CD14-positive monocyte (primary cell): Measurements from ENCODE around the gene ATP2C2. TPM values are rescaled to one million over a fixed set of nuclear protein-coding genes. Genes with fewer than 3 reads are reported as not detected.

Source experiments
- DNase-seq, 3 donors: peaks; one replicate each; pipeline ENCODE4 v3.0.0-alpha.2; 2011 to 2022
- H2AFZ ChIP-seq: 2 replicates; pipeline ENCODE4 v1.6.0; 2012; ENCODE audit warnings: mild to moderate bottlenecking, low read depth, low read length, inconsistent platforms; ENCODE audit not compliant: insufficient read depth, poor library complexity, severe bottlenecking
- H3K27ac ChIP-seq, 2 donors: 1 replicate in 1 of 2; 2 replicates in 1 of 2; pipeline ENCODE4 v1.5.1; 2012 to 2013; ENCODE audit warnings: low read length in 2 of 2, control low read depth in 1 of 2, inconsistent platforms in 1 of 2, low read depth in 1 of 2, mild to moderate bottlenecking in 1 of 2
- H3K27me3 ChIP-seq, 2 donors: one replicate each; pipeline versions ENCODE4 v1.6.0 to v1.6.1; 2011 to 2013; ENCODE audit warnings: low read length in 2 of 2; ENCODE audit not compliant: control insufficient read depth in 2 of 2, insufficient read depth in 2 of 2
- H3K36me3 ChIP-seq, 2 donors: replicated peaks in 1 of 2; 1 replicate in 1 of 2; 2 replicates in 1 of 2; pipeline versions ENCODE4 v1.5.1 to v1.6.1; 2012 to 2013; ENCODE audit warnings: low read length in 2 of 2, control low read depth in 1 of 2, inconsistent platforms in 1 of 2, mild to moderate bottlenecking in 1 of 2; ENCODE audit not compliant: insufficient read depth in 2 of 2, control insufficient read depth in 1 of 2
- H3K4me1 ChIP-seq, 2 donors: 1 replicate in 1 of 2; 2 replicates in 1 of 2; pipeline versions ENCODE4 v1.5.1 to v1.6.1; 2012 to 2013; ENCODE audit warnings: low read length in 2 of 2, control low read depth in 1 of 2, inconsistent platforms in 1 of 2, mild to moderate bottlenecking in 1 of 2, moderate library complexity in 1 of 2; ENCODE audit not compliant: insufficient read depth in 2 of 2, control insufficient read depth in 1 of 2
- H3K4me2 ChIP-seq: replicated peaks from 2 replicates; pipeline ENCODE3; 2012; ENCODE audit warnings: low read length, moderate library complexity, mild to moderate bottlenecking; ENCODE audit not compliant: poor library complexity, severe bottlenecking; ENCODE audit errors: extremely low read depth
- H3K4me3 ChIP-seq, 3 experiments: fragments of 200-600 bp in 1 of 3; sonication (generic) in 1 of 3; replicated peaks in 1 of 3; 1 replicate in 2 of 3; 2 replicates in 1 of 3; pipeline ENCODE4 v1.5.1; 2011 to 2013; ENCODE audit warnings: low read length in 3 of 3, mild to moderate bottlenecking in 3 of 3, control low read depth in 2 of 3, low read depth in 2 of 3, inconsistent platforms in 1 of 3, moderate library complexity in 1 of 3
- H3K79me2 ChIP-seq: 2 replicates; pipeline ENCODE4 v1.6.0; 2012; ENCODE audit warnings: mild to moderate bottlenecking, control low read depth, inconsistent platforms, low read length, moderate library complexity; ENCODE audit not compliant: insufficient read depth
- H3K9ac ChIP-seq: 2 replicates; pipeline ENCODE4 v1.6.0; 2017; ENCODE audit warnings: low read length, mild to moderate bottlenecking; ENCODE audit not compliant: insufficient read depth, poor library complexity, severe bottlenecking
- H3K9me3 ChIP-seq, 2 donors: replicated peaks in 1 of 2; 1 replicate in 1 of 2; 2 replicates in 1 of 2; pipeline versions ENCODE4 v1.5.1 to v1.6.1; 2012 to 2013; ENCODE audit warnings: low read length in 2 of 2, control low read depth in 1 of 2; ENCODE audit not compliant: control insufficient read depth in 1 of 2, insufficient read depth in 1 of 2
- H4K20me1 ChIP-seq: 2 replicates; pipeline ENCODE4 v1.6.0; 2012; ENCODE audit warnings: mild to moderate bottlenecking, low read length, control low read depth, moderate library complexity; ENCODE audit not compliant: insufficient read depth
- H3K27ac Mint-ChIP-seq, 7 donors: one replicate each; pipeline ENCODE4 v1.8.0; 2020; ENCODE audit warnings: mild to moderate bottlenecking in 7 of 7, mixed read lengths in 7 of 7, moderate library complexity in 6 of 7, inconsistent platforms in 2 of 7
- H3K27me3 Mint-ChIP-seq, 3 donors: one replicate each; pipeline ENCODE4 v1.8.0; 2021 to 2022; ENCODE audit warnings: low read depth in 3 of 3, mild to moderate bottlenecking in 3 of 3, mixed read lengths in 3 of 3, moderate library complexity in 3 of 3, inconsistent platforms in 1 of 3
- H3K36me3 Mint-ChIP-seq, 2 donors: one replicate each; pipeline ENCODE4 v1.8.0; 2020; ENCODE audit warnings: mixed read lengths in 2 of 2, inconsistent platforms in 1 of 2, mild to moderate bottlenecking in 1 of 2
- H3K4me1 Mint-ChIP-seq: one replicate; pipeline ENCODE4 v1.8.0; 2020; ENCODE audit warnings: mild to moderate bottlenecking, mixed read lengths
- H3K4me3 Mint-ChIP-seq, 2 donors: one replicate each; pipeline ENCODE4 v1.8.0; 2020; ENCODE audit warnings: mild to moderate bottlenecking in 2 of 2, mixed read lengths in 2 of 2, moderate library complexity in 1 of 2
- H3K9me3 Mint-ChIP-seq, 7 donors: one replicate each; pipeline ENCODE4 v1.8.0; 2020 to 2022; ENCODE audit warnings: mixed read lengths in 7 of 7, mild to moderate bottlenecking in 6 of 7, moderate library complexity in 6 of 7, inconsistent platforms in 2 of 7
- CTCF ChIP-seq: fragments of 200-600 bp; IDR thresholded peaks from one replicate; pipeline ENCODE4 v1.8.0; 2022; ENCODE audit warnings: antibody characterized with exemption, mild to moderate bottlenecking
- WGBS: methylation state at CpG from one replicate; pipeline ENCODE4 v1.1.5; 2013; ENCODE audit warnings: missing lambda C conversion rate; ENCODE audit not compliant: insufficient coverage; 5-methylcytosine and 5-hydroxymethylcytosine counted together
- intact Hi-C, 2 donors: fragments of 100-400 bp; cut with micrococcal nuclease; formaldehyde crosslinking; loops; one replicate each; pipeline versions ENCODE4 v1.15.0 to v1.15.1; 2023
- polyA plus RNA-seq, 3 donors: library from polyadenylated mRNA; depleted of rRNA in 1 of 3; unstranded in 2 of 3; stranded (reverse) in 1 of 3; fragments of 300-500 nt in 2 of 3; fragments of >200 nt in 1 of 3; fragmentation: Illumina TruSeq in 2 of 3; gene quantifications; 1 replicate in 2 of 3; 2 replicates in 1 of 3; pipeline ENCODE4 v1.2.3, GENCODE V29; 2012 to 2021

The ATP2C2 gene
- polyA plus RNA-seq, 3 donors: 0.05 TPM; not detected in 2

GRCh38 chr16:84487358-84487757 is 119.0 kb downstream of the ATP2C2 start:
- Mint-ChIP-seq H3K27me3 (peaks cover 0 to 2% (median 0%) of the 10 kb centered on the region in 3 donors), H3K9me3 (peaks cover 0 to 3% (median 0%) of the 10 kb centered on the region in 7 donors), H3K27ac (peak overlapping the region in 1 of 7 donors; percentile 16), H3K4me1 (no peaks in the 10 kb centered on the region), H3K4me3 (no peak overlapping the region), H3K36me3 (peaks cover 35 to 76% of the 10 kb centered on the region in 2 donors)
- Histone ChIP-seq H3K36me3 (peaks cover 0 to 24% of the 10 kb centered on the region in 2 donors), H3K4me1 (no peaks in the 10 kb centered on the region), H3K4me3 (no peak overlapping the region), H2AFZ (no peak overlapping the region), H4K20me1 (no peaks in the 10 kb centered on the region), H3K27ac (no peak overlapping the region), H3K9me3 (no peaks in the 10 kb centered on the region), H3K79me2 (no peaks in the 10 kb centered on the region), H3K4me2 (no peak overlapping the region), H3K9ac (no peak overlapping the region), H3K27me3 (no peaks in the 10 kb centered on the region)
- intact Hi-C loops: no loop called here
- DNase-seq: no peak
- no peak for TF ChIP-seq CTCF
- WGBS: 94% methylated on average over 4 of the region's 8 CpGs

GRCh38 chr16:84489131-84489530 is 120.8 kb downstream of the ATP2C2 start:
- 79% methylated on average over 8 of the region's 8 CpGs for WGBS
- H3K4me1 ChIP-seq: no peaks in the 10 kb centered on the region
- peaks cover 38 to 77% of the 10 kb centered on the region in 2 donors for H3K36me3 Mint-ChIP-seq
- H3K4me1 Mint-ChIP-seq: no peaks in the 10 kb centered on the region
- H3K9me3 Mint-ChIP-seq: peaks cover 0 to 12% (median 7%) of the 10 kb centered on the region in 7 donors
- TF ChIP-seq CTCF: no peak
- no peaks in the 10 kb centered on the region for H3K79me2 ChIP-seq
- H3K4me3 Mint-ChIP-seq: no peak overlapping the region
- no peak overlapping the region for H3K4me3 ChIP-seq
- H3K27me3 ChIP-seq: no peaks in the 10 kb centered on the region
- H3K27me3 Mint-ChIP-seq: peaks cover 0 to 2% (median 0%) of the 10 kb centered on the region in 3 donors
- H3K27ac ChIP-seq: no peak overlapping the region
- H3K9ac ChIP-seq: no peak overlapping the region
- intact Hi-C loops: no loop called here
- no peak overlapping the region for H3K4me2 ChIP-seq
- DNase-seq: no peak
- H3K27ac Mint-ChIP-seq: no peak overlapping the region
- H2AFZ ChIP-seq: no peak overlapping the region
- peaks cover 4 to 10% of the 10 kb centered on the region in 2 donors for H3K9me3 ChIP-seq
- peaks cover 5 to 38% of the 10 kb centered on the region in 2 donors for H3K36me3 ChIP-seq
- H4K20me1 ChIP-seq: no peaks in the 10 kb centered on the region
